ENCODE measurements around the gene MIX23. TPM values are rescaled to one million over a fixed set of nuclear protein-coding genes. Genes with fewer than 3 reads are reported as not detected.

MIX23 gene
- total RNA-seq, 5 donors from 2014 or later (not counting 1 experiment from before 2014, with no cell fraction given), result 15.7 to 27.3 (median 23.5) TPM

DNA sequence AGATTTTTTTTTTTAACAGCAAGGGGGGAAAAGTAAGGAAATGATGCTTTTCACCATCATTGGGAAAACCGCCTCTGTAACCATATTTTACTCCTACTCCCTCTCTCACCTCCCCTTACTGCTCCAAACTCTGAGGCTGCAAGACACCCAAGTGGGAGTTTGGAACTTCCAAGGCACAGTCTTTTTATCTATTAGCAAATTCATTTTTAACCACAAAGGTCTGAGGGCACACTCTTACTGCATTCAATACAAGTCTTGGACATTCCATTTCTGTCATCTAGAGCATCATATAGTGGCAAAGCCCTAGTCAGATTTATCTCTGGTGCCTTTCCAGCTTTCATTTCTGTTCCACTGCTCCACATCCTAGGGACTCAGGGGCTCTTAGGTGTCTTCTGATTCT is 14.2 kb upstream of the MIX23 start:
- no peak overlapping the region for H3K4me3 Mint-ChIP-seq
- no peak overlapping the region for H3K27ac Mint-ChIP-seq
- Histone ChIP-seq H3K27ac (ENCODE audit: low read length) (no peak overlapping the region), H3K27me3 (replicated peaks in 1 of 2; ENCODE audit: control insufficient read depth in 2 of 2, extremely low read depth in 1 of 2, insufficient read depth in 2 of 2, low read length in 1 of 2) (no peaks in the 10 kb centered on the region), H3K36me3 (ENCODE audit: control insufficient read depth in 2 of 2, extremely low read depth in 1 of 2, insufficient read depth in 1 of 2, low read length in 1 of 2) (peaks cover 0 to 4% of the 10 kb centered on the region in 2 donors), H3K9me3 (no peaks in the 10 kb centered on the region), H3K4me3 (ENCODE audit: control insufficient read depth in 1 of 2, extremely low read depth in 1 of 2, low read length in 1 of 2) (no peak overlapping the region), H3K4me1 (ENCODE audit: control insufficient read depth in 1 of 2, extremely low read depth in 1 of 2, insufficient read depth in 2 of 2, low read length in 2 of 2) (no peaks in the 10 kb centered on the region)
- H3K36me3 Mint-ChIP-seq, result peaks cover 10% of the 10 kb centered on the region
- CTCF ChIA-PET, result interaction anchor here in 1 of 2 donors (0.7 to 1.3 kb wide), 2 partner anchors 13 to 19 kb away, joined by 3 to 5 read pairs; partner anchors contain the start of gene FAM162A
- H3K4me1 Mint-ChIP-seq, result peaks cover 10 to 15% (median 14%) of the 10 kb centered on the region in 3 donors
- ATAC-seq (replicated peaks in 1 of 4) (no peak), DNase-seq (no peak)
- no peaks in the 10 kb centered on the region for H3K9me3 Mint-ChIP-seq
- POLR2A ChIA-PET, result no interaction called here
- H3K27me3 Mint-ChIP-seq, result no peaks in the 10 kb centered on the region
- WGBS (ENCODE audit: insufficient coverage), result 80% methylated on average over 1 of the region's 1 CpG

DNA sequence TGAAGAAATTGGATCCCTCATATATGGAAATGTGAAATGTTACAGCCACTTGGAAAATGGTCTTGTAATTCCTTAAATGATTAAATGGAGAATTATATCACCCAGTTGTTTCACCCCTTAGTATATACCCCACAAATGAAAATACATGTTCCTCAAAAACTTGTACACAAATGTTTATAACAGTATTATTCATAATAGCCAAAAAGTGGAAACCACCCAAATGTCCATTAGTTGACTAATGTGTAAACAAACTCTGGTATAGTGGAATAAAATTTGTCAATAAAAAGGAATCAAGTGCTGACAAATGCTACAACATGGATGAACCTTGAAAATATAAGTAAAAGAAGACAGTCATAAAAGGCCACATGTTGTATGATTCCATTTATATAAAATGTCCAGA is 13.5 kb upstream of the MIX23 start:
- H3K4me1 Mint-ChIP-seq, result peaks cover 10 to 15% (median 14%) of the 10 kb centered on the region in 3 donors
- ChIA-PET CTCF (interaction anchor here in 1 of 2 donors (1.4 kb wide), 1 partner anchor 13 kb away, joined by 5 read pairs; the partner anchor contains the start of gene FAM162A), POLR2A (interaction anchor here in 1 of 2 donors (0.7 kb wide), 2 partner anchors 13 to 35 kb away, joined by 3 to 4 read pairs; partner anchors contain the start of gene FAM162A)
- no peaks in the 10 kb centered on the region for H3K27me3 Mint-ChIP-seq
- Histone ChIP-seq H3K27me3 (replicated peaks in 1 of 2; ENCODE audit: control insufficient read depth in 2 of 2, extremely low read depth in 1 of 2, insufficient read depth in 2 of 2, low read length in 1 of 2) (no peaks in the 10 kb centered on the region), H3K9me3 (no peaks in the 10 kb centered on the region), H3K4me1 (ENCODE audit: control insufficient read depth in 1 of 2, extremely low read depth in 1 of 2, insufficient read depth in 2 of 2, low read length in 2 of 2) (no peaks in the 10 kb centered on the region), H3K27ac (ENCODE audit: low read length) (no peak overlapping the region), H3K36me3 (ENCODE audit: control insufficient read depth in 2 of 2, extremely low read depth in 1 of 2, insufficient read depth in 1 of 2, low read length in 1 of 2) (peaks cover 0 to 4% of the 10 kb centered on the region in 2 donors), H3K4me3 (ENCODE audit: control insufficient read depth in 1 of 2, extremely low read depth in 1 of 2, low read length in 1 of 2) (no peak overlapping the region)
- peaks cover 10% of the 10 kb centered on the region for H3K36me3 Mint-ChIP-seq
- no peaks in the 10 kb centered on the region for H3K9me3 Mint-ChIP-seq
- ATAC-seq (replicated peaks in 1 of 4), result no peak
- no peak overlapping the region for H3K27ac Mint-ChIP-seq
- no peak for DNase-seq
- H3K4me3 Mint-ChIP-seq, result no peak overlapping the region

DNA sequence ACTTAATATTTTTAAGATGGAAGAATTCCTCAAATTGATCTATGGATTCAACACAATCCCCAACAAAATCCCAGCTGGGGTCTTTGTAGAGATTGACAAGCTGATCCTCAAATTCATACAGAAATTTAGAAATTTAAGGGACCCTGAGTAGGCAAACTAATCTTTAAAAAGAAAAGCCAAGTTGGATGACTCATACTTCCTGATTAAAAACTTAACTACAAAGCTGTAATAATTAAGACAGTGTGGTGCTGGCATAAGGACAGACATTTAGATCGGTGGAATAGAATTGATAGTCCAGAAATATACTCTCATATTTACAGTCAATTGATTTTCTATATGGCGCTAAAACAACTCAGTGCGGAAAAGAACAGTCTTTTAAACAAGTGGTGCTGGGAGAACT is 12.6 kb upstream of the MIX23 start:
- Histone ChIP-seq H3K27me3 (replicated peaks in 1 of 2; ENCODE audit: control insufficient read depth in 2 of 2, extremely low read depth in 1 of 2, insufficient read depth in 2 of 2, low read length in 1 of 2) (no peaks in the 10 kb centered on the region), H3K27ac (ENCODE audit: low read length) (no peak overlapping the region), H3K4me3 (ENCODE audit: control insufficient read depth in 1 of 2, extremely low read depth in 1 of 2, low read length in 1 of 2) (no peak overlapping the region), H3K36me3 (ENCODE audit: control insufficient read depth in 2 of 2, extremely low read depth in 1 of 2, insufficient read depth in 1 of 2, low read length in 1 of 2) (peaks cover 0 to 4% of the 10 kb centered on the region in 2 donors), H3K4me1 (ENCODE audit: control insufficient read depth in 1 of 2, extremely low read depth in 1 of 2, insufficient read depth in 2 of 2, low read length in 2 of 2) (no peaks in the 10 kb centered on the region), H3K9me3 (no peaks in the 10 kb centered on the region)
- Mint-ChIP-seq H3K36me3 (peaks cover 10% of the 10 kb centered on the region), H3K4me1 (peaks cover 10 to 15% (median 12%) of the 10 kb centered on the region in 3 donors), H3K27me3 (no peaks in the 10 kb centered on the region), H3K9me3 (no peaks in the 10 kb centered on the region), H3K4me3 (no peak overlapping the region), H3K27ac (no peak overlapping the region)
- ChIA-PET CTCF (interaction anchor here (0.5 to 1.4 kb wide), 2 partner anchors 12 to 621 kb away, joined by 3 to 5 read pairs; partner anchors contain the start of gene FAM162A (in 1 of the 2)), POLR2A (interaction anchor here (0.6 to 0.7 kb wide), 6 partner anchors 12 to 145 kb away, joined by 3 to 5 read pairs (median 4); partner anchors contain the start of gene FAM162A (in 1 of the 2))
- DNase-seq (no peak), ATAC-seq (replicated peaks in 1 of 4) (no peak)
- no CpG with 5 or more reads among the region's 3 CpGs for WGBS (ENCODE audit: insufficient coverage)

DNA sequence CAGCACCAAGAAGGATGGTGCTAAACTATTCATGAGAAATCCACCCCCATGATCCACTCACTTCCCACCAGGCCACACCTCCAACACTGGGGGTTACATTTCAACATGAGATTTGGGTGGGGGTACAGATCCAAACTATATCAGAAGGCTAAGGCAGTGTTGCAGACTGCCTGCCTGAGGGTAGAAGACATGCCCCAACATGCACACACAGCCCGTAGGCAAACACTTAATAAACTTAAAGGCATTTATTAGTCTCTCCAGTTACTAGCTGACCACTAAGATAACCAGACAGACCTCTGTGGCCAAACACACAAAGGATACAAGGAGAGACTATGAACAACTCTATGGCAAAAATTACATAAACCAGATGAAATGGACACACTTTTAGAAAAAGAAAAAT is 11.1 kb upstream of the MIX23 start:
- CTCF ChIA-PET, result interaction anchor here (0.7 to 2.6 kb wide), 8 partner anchors 10 to 293 kb away, joined by 3 to 37 read pairs (median 9); partner anchors contain the start of genes MIX23 (in 2 of the 2), FAM162A (in 1 of the 2), PARP14 (in 1 of the 2) and WDR5B (in 1 of the 2)

DNA sequence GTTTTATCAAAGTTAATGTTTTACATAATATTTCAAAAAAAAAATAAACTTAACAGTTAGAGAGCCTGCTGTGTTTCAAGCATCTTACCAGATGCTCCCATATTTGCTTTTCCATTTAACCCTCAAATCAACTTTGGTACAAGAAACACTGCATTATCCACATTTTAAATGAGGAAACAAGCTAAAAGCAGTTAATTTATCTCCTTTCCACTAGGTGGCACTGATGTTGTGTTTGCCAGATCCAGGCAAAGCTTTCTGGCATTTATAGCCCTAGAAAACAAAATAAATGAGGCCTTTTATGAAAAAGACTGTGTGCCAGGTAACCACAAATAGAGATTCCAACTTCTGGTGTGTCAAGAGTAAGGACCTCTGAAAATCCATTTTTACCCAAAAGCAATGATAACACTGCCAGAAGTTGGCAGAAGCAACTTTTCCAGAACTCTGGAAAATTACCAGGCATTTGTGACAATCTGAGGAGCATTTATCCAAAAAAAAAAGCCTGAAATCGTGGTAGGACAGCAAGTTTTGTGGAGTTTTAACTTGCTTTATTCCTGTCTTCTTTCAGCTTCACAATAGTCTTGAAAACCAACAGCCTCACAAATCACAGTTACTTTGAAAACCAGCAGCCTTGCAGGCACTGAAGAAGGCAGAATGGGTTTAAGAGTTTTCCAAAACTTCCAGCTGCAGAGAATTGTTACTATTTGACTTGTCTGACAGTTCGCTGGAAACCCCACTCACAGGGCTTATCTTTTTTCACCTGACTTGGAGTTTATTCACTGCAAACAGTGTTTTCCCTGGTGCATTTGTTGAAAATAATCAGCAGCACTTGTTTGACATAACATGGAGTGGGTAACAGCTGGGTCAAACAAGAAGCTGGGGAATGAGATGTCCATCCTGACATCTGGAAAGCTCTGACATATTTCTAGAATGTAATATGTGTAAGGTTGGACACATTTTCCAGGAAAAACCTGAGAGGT is 10.1 kb upstream of the MIX23 start:
- Mint-ChIP-seq H3K27me3 (no peaks in the 10 kb centered on the region), H3K36me3 (peaks cover 10% of the 10 kb centered on the region), H3K4me3 (no peak overlapping the region), H3K4me1 (peaks cover 14 to 27% (median 16%) of the 10 kb centered on the region in 3 donors), H3K9me3 (no peaks in the 10 kb centered on the region), H3K27ac (no peak overlapping the region)
- no peaks in the 10 kb centered on the region for H3K27me3 ChIP-seq (replicated peaks in 1 of 2; ENCODE audit: control insufficient read depth in 2 of 2, extremely low read depth in 1 of 2, insufficient read depth in 2 of 2, low read length in 1 of 2)
- POLR2A ChIA-PET, result interaction anchor here (0.5 to 1.4 kb wide), 5 partner anchors 9 to 743 kb away, joined by 3 to 9 read pairs (median 5); partner anchors contain the start of gene FAM162A (in 2 of the 2)
- CTCF ChIA-PET, result interaction anchor here (0.6 to 2.6 kb wide), 21 partner anchors 9 to 847 kb away, joined by 3 to 37 read pairs (median 4); partner anchors contain the start of genes FAM162A (in 2 of the 2), KPNA1 (in 2 of the 2), MIX23 (in 2 of the 2) and HSPBAP1 (in 1 of the 2)
- no peak overlapping the region for H3K4me3 ChIP-seq (ENCODE audit: control insufficient read depth in 1 of 2, extremely low read depth in 1 of 2, low read length in 1 of 2)
- WGBS (ENCODE audit: insufficient coverage), result 85% methylated on average over 1 of the region's 2 CpGs
- H3K4me1 ChIP-seq (ENCODE audit: control insufficient read depth in 1 of 2, extremely low read depth in 1 of 2, insufficient read depth in 2 of 2, low read length in 2 of 2), result no peaks in the 10 kb centered on the region
- DNase-seq, result peak in 6 of 35 experiments; percentile 2 to 63 (median 12)
- no peaks in the 10 kb centered on the region for H3K9me3 ChIP-seq
- peaks cover 0 to 7% of the 10 kb centered on the region in 2 donors for H3K36me3 ChIP-seq (ENCODE audit: control insufficient read depth in 2 of 2, extremely low read depth in 1 of 2, insufficient read depth in 1 of 2, low read length in 1 of 2)
- ATAC-seq (replicated peaks in 1 of 4), result no peak
- no peak overlapping the region for H3K27ac ChIP-seq (ENCODE audit: low read length)

More for the DNA sequence above, 11.1 kb upstream of the MIX23 start:
- POLR2A ChIA-PET, result interaction anchor here in 1 of 2 donors (0.5 kb wide), 1 partner anchor 10 kb away, joined by 3 read pairs; the partner anchor contains the start of gene FAM162A
- no peaks in the 10 kb centered on the region for H3K27me3 Mint-ChIP-seq
- ATAC-seq (replicated peaks in 1 of 4) (no peak), DNase-seq (no peak)
- no peak overlapping the region for H3K4me3 ChIP-seq (ENCODE audit: control insufficient read depth in 1 of 2, extremely low read depth in 1 of 2, low read length in 1 of 2)
- H3K36me3 Mint-ChIP-seq, result peaks cover 10% of the 10 kb centered on the region
- H3K27ac Mint-ChIP-seq, result no peak overlapping the region
- WGBS (ENCODE audit: insufficient coverage), result no CpG with 5 or more reads among the region's 1 CpG
- H3K4me3 Mint-ChIP-seq, result no peak overlapping the region
- no peaks in the 10 kb centered on the region for H3K9me3 ChIP-seq
- no peaks in the 10 kb centered on the region for H3K9me3 Mint-ChIP-seq
- H3K27ac ChIP-seq (ENCODE audit: low read length), result no peak overlapping the region
- peaks cover 10 to 18% (median 12%) of the 10 kb centered on the region in 3 donors for H3K4me1 Mint-ChIP-seq
- no peaks in the 10 kb centered on the region for H3K4me1 ChIP-seq (ENCODE audit: control insufficient read depth in 1 of 2, extremely low read depth in 1 of 2, insufficient read depth in 2 of 2, low read length in 2 of 2)
- H3K27me3 ChIP-seq (replicated peaks in 1 of 2; ENCODE audit: control insufficient read depth in 2 of 2, extremely low read depth in 1 of 2, insufficient read depth in 2 of 2, low read length in 1 of 2), result no peaks in the 10 kb centered on the region
- peaks cover 0 to 7% of the 10 kb centered on the region in 2 donors for H3K36me3 ChIP-seq (ENCODE audit: control insufficient read depth in 2 of 2, extremely low read depth in 1 of 2, insufficient read depth in 1 of 2, low read length in 1 of 2)

Data from T-cell (primary cell).